Epidermal melanocyte (primary cell): ENCODE data around the gene ELL.

Source experiments
- DNase-seq: peaks from one replicate; pipeline ENCODE4 v3.0.0; 2011; ENCODE audit warnings: low spot score; ENCODE audit not compliant: insufficient read length

ELL gene

GRCh38 chr19:18449552-18449951 lies 72.3 kb downstream of the ELL start:
- DNase-seq, result no peak

- DNase-seq, result no peak
Measured at GRCh38 chr19:18446811-18447359, 75.0 kb downstream of the ELL start.

- no peak for DNase-seq
Measured at GRCh38 chr19:18446145-18446810, 75.6 kb downstream of the ELL start.

- no peak for DNase-seq
Measured at GRCh38 chr19:18445262-18445948, 76.5 kb downstream of the ELL start.

GRCh38 chr19:18444513-18444912 lies 77.4 kb downstream of the ELL start:
- DNase-seq, result no peak

GRCh38 chr19:18443831-18444230 lies 78.0 kb downstream of the ELL start:
- DNase-seq, result no peak

DNA sequence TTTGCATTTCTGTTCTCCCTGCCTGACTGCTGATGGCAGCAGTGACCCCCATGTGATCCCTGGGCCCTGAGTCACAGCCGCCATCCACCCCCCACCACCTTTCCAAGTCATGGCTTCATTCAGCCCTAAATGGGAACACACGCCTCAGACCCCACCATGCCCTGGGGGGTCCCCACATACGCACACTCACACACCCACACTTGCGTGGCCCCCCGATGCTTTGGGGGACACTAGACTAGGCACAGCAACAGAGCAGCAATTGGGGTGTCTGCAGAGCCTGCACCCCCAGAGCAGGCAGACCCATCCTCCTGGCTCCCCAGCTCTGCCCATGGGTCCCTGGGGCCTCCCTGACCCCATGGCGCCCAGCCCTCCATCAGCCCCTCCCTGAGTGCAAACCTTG lies 78.5 kb downstream of the ELL start:
- DNase-seq, result no peak

- DNase-seq, result no peak
Measured at GRCh38 chr19:18442941-18443340, 78.9 kb downstream of the ELL start.

- no peak for DNase-seq
Measured at GRCh38 chr19:18441804-18442788, 79.8 kb downstream of the ELL start.

GRCh38 chr19:18440936-18441803 lies 80.7 kb downstream of the ELL start:
- DNase-seq, result no peak

DNA sequence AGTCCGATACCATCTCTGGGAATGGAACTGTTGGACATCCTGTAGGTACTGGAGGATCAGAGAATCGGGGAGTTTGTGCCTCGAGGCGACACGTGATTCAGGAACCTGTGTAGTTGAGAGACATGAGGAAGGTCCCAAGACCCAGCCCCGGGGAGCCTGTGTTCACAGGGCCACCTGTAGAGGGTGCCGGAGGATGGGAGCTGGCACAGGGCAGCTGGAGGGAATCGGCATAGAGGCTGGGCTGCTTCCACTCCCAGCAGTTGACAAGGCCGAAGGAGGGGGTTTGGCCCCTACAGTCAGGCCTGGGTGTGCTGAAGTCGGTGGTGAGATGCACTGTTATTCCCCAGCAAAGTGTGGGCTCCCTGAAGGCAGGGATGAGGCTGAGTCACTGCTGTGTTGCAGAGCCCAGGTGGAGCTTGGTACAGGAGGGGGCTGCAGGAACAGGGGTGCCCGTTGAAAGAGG lies 81.4 kb downstream of the ELL start:
- DNase-seq, result no peak

- no peak for DNase-seq
Measured at GRCh38 chr19:18439910-18440237, 82.0 kb downstream of the ELL start.

GRCh38 chr19:18439025-18439909 lies 82.6 kb downstream of the ELL start:
- no peak for DNase-seq

- no peak for DNase-seq
Measured at GRCh38 chr19:18438331-18439024, 83.4 kb downstream of the ELL start.

GRCh38 chr19:18437491-18438330 lies 84.2 kb downstream of the ELL start, which contains the start of gene ISYNA1:
TSS of gene ISYNA1 (minus strand) at chr19:18438133. CDS start at chr19:18437979, 154 bp downstream.
- DNase-seq, result peak; percentile 71

GRCh38 chr19:18436671-18437490 lies 85.0 kb downstream of the ELL start:
- DNase-seq, result peak; percentile 99
